HG03060 (cell line): ENCODE data around the gene NTF4.
A peak's percentile ranks its signal among the peaks of the same experiment; 100 is the strongest.
"Not testable (repeated sequence)": the region's sequence is repeated elsewhere in the genome, so short reads cannot be mapped to it uniquely, and the experiment has no call there.

ENCODE experiments used
- ATAC-seq: cut with Tn5 transposase; IDR thresholded peaks from one replicate; pipeline ENCODE4 v1.9.1; 2021; ENCODE audit warnings: low read depth, moderate number of reproducible peaks; ENCODE audit not compliant: unreplicated experiment

Gene NTF4

DNA sequence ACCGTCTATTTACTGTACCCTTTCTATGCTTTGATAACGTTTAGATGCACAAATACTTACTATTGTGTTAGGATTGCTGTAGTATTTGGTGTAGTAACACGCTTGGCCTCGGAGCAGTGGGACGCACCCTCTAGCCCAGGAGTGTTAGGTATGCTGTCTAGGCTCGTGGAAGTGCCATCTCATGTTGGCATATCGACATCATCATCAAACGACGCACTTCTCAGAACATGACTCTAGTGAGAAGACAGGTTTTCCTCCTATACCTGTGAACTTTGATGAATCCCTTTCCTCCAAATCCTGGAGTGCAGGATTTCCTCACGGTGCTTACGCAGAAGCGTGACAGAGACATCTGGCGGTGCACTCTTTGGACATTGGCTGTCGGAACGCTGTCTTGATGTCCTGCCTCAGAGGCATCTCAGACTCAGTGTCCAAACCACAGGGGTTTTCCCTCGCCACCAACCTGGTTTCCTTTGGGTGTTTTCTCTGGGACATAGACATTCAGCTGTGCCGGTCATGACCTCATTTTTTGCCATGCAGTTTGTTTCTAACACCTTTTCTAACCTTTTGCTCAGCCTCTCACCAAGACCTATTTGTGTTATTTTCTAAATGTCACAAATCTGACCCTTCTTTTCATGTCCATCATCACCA lies 26.9 kb upstream of the NTF4 start:
- ATAC-seq: no peak

DNA sequence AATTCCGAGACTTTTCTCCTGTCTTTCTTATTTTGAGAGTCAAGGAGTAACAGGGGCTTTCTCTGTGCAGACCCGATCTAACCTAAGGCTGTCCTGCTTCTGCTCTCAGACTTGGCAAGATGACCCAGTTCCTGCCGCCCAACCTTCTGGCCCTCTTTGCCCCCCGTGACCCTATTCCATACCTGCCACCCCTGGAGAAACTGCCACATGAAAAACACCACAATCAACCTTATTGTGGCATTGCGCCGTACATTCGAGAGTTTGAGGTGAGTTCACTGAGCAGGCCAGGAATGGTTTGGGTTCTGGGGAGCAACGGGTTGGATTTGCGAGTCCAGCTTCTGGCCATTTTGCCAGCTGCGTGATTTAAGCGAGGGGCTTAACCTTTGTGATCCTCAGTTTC lies 21.7 kb upstream of the NTF4 start:
- no peak for ATAC-seq

DNA sequence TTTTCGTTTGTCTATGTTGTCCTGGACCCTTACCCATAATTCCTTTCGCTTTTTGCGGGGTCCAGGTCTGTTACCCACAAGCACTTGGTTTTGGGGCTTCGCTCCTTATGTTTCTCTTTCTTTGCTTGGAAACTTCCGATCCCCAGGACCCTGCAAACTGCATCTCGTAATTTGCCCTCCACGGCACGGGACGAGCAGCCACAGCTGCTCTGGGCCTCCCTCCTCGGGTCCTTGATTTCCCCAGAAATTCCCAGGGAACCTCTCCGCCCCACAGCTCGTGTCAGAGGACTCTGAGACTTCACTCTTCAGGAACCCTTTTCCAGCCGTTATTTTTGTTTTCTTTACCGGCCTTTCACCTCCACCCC lies 21.2 kb upstream of the NTF4 start:
- no peak for ATAC-seq

DNA sequence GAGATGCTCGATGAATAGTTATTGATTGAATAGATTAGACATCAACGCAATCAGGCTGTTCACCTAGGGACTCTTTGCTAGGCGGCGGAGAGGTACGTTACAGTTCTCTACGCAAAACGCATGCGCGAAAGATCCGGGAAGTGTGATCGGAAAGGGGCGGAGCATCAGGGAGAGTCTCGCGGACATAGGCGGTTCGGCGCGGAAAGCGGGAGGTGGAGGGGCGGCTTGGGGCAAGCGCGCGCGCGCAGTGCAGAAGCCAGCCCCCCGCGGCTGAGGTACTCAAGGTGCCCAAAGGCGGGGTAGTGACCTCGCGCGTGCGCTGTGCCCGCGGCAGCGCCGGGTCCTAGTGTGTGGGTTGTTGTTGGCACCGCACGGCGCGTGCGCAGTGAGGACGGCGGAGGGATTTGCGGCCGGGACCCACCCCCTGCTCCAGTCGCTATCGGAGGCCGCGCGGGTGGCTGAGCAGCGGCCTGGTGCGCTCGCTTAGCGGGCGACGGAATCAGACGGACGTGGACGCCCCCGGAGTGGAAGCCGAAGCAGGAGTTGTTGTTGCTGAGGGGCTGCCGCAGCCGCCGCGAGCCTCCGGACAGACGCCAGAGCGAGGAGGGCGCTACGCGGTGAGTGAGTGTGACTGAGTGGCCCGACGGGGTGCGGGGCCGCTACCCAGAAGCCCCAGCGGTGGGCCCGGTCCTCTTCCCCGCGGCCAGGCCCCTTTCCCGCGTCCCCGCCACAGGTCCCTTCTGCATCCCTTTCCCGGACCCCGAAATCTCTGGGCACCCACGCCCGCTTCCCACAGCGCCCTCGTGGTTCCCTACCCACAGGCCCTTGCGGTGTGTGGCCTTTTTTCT lies 20.6 kb upstream of the NTF4 start, which contains the start of gene SNRNP70:
Gene SNRNP70, plus strand, starts transcription at position 432 of the 848 bp plus-strand sequence. CDS start 964 bp downstream, outside the sequence.
- peak; percentile 85 for ATAC-seq

DNA sequence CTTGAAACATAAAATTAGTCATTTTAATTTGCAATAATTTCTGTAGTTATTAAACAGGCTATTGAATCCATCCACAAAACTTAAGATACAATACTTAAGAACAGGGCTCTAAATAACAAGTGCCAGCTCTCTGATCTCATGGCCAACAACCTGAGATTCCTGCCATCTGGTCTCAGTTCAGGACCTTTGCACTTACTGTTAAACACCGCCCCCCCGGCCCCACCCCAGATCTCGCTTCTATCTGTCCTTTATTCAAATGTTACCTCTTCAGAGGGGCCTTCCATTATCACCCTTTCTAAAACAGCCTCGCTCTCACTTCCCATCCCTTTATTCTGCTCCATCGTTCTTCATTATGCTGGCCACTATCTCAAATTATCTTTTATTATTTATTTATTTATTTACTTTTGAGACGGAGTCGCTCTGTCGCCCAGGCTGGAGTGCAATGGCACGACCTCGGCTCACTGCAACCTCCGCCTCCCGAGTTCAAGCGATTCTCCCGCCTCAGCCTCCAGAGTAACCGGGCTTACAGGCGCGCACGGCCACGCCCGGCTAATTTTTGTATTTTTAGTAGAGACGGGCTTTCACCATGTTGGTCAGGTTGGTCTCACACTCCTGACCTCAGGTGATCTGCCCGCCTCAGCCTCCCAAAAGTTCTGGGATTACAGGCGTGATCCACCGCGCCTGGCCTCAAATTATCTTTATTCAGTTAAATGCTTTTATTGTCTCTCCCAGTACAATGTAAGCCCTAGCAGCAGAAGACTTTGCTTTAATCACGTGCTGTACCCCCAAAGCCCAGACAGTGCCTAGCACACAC lies 19.8 kb upstream of the NTF4 start:
- ATAC-seq: no peak

DNA sequence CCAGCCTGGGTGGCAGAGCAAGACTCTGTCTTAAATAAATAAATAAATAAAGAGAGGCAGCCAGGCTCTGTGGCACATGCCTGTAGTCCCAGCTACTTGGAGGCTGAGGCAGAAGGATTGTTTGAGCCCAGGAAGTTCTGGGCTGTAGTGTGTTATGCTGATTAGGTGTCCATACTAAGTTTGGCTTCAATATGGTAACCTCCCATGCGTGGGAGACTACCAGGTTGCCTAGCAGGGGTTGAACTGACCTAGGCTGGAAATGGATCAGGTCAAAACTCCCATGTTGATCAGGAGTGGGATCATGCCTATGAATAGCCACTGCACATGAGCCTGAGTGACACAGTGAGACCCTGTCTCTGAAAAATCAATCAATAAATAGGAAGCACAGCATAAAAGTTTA lies 16.7 kb upstream of the NTF4 start:
- ATAC-seq: no peak

DNA sequence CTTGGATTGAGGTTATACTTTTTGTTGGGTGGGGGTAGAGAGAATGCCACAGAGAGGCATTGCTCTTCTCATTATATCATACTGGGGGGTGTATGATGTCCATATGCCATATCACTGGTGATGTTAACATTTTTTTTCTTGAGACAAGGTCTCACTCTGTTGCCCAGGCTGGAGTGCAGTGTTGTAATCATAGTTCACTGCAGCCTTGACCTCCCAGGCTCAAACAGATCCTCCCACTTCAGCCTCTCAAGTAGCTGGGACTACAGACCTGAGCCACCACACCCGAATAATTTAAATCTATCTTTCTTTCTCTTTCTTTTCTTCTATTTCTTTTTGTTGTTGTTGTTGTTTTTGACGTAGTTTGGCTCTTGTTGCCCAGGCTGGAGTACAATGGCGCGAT lies 15.8 kb upstream of the NTF4 start:
- no peak for ATAC-seq

DNA sequence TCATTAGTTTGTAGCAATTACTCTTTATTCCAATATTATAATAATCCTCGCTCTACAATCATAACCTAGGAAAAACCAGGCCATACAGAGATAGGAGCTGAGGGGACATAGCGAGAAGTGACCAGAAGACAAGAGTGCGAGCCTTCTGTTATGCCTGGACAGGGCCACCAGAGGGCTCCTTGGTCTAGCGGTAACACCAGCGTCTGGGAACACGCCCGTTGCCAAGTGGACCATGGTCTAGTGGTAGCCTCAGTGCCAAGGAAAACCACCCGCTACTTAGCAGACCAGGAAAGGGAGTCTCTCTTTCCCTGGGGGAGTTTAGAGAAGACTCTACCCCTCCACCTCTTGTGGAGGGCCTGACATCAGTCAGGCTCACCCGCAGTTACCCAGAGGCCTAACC lies 10.3 kb upstream of the NTF4 start:
- ATAC-seq: not testable (repeated sequence)

DNA sequence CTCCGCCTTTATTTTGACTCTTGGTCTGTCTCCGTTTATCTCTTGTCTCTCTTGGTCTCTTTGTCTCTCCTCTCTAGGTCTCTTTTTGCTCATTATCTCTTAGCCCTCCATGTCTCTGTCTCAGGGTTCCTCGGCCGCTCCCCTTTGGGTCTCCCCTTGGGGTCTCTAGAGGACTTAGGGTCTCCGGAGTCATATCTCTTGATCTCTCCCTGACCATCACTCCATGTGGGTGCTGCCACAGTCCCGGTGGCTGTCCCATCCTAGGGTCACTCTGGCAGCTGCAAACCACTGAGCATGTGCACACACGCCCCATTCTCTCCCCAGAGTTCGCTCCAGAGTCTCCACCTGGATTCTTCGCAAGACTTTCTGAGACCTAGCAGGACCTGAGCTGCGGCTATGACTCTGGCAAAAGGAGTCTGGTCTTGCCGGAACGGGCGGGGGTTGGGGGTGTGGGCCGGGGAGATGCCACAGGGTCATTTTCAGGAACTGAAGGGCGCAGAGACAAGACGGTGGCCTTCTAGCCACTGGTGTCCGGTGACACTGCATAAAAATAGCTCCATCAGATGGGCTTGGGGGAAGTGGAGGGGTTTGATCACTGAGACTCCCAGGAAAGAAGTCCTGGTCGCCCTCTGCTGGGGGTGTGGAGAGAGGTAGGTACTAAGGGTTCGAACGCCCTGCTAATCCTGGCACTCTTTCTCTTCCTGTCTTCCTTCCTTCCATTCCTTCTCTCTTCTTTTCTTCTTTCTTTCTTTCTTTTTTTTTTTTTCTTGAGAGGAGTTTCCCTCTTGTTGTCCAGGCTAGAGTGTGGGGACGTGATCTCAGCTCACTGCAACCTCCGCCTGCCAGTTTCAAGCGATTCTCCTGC lies 9.1 kb upstream of the NTF4 start:
- ATAC-seq: no peak

DNA sequence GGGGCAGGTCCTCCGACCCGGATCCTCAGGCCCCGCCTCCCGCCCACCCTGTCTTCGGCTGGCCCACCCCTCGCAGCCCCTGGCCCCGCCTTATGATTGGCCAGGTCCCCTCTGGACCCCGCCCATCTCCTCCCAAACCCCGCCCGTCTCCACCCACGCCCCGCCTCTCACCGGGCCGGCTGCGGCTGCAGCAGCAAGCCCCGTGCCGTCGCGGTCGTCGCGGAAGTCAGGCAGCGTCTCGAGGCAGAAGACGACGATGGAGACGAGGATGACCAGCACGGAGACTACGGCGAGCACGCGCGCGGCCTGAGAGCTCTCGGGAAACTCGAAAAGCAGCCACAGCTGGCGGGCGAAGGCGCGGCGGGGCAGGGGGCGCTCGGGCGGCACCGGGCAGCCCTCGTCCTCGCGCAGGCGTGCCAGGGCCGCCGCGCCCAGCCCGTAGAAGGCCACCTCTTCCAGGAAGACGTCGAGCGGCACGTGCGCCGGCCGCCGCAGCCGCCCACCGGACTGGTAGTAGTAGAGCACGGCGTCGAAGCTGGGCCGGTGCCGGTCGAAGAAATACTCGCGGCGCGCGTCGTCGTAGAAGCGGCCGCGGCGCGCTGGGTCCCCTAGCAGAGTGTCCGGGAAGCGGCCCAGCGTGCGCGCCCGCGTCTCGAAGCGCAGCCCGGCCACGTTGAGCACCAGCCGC lies 7.4 kb upstream of the NTF4 start:
- ATAC-seq: no peak

DNA sequence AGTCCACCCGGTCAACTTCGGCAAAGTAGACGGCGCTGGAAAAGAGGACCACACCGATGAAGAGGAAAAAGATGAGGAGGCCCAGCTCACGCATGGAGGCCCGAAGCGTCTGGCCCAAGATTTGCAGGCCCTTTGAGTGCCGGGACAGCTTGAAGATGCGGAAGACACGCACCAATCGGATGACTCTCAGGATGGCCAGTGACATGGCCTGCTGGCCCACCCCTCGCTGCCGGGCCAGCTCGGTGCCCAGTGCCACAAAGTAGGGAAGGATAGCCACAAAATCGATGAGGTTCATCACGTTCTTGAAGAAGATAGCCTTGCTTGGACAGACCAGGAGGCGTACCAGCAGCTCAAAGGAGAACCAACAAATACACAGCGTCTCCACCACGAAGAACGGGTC lies 5.8 kb upstream of the NTF4 start:
- no peak for ATAC-seq

DNA sequence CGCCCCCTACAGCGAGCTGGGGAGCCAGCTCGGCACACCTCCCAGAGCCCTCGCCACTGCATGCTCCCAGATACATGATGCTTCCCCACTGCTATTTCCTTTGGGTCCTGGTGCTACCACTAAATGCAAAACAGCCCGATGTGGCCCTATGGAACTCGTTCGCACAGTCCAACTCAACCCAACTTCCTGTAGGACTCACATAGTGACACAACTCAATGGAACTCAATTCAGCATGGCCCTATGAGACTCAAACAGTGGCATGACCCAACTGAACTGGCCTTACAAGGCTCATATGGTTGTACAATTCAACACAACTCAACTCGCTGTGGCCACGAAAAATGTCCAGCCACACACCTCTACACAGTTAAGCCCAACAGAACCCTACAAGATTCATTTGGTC lies 4.4 kb upstream of the NTF4 start:
- ATAC-seq: no peak

DNA sequence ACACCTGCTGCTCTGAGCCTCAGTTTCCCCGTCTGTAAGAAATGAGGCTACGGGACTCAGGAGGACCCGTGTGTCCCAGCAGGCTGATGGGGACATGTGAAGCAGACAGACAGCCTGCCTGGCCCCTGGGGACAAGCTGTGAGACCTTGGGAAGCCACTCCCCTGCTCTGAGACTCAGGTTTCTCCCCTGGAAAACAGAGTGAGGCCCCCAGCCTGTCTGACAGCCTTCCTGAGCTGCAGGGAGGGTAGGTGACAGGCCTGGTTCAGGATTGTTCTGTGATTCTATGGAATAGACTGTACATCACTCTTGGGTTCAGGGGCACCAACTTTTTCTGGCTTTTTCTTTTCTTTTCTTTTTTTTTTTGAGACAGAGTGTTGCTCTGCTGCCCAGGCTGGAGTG lies 2.9 kb upstream of the NTF4 start:
- ATAC-seq: no peak

DNA sequence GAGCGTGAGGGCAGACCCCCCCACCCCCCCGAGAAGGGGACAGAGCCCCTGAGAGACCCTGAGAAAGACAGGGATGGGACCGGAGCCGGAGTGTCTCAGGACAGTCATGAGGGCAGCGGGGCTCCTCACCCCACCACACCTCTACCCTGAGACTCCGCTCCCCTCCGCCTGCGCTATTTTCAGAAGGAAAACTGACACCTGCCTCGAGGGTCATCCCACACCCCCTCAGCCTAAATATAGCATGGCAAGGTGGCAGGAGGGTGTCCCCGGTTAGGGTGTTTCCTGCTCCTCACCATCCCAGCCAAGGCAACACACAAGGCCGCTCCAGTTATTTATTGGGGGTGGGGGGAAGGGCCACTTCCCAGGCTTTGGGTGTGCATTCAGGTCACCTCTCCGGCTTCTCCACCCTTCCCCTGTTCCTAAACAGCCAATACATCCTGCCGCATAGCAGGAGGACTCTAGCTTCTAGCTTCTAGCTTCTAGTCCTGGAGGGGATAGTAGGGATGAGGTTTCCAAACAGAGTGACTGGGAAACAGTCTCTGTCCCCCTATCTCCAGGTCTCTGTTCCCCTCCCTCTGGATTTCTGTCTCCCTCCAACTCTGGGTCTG lies 1.4 kb upstream of the NTF4 start:
- no peak for ATAC-seq

DNA sequence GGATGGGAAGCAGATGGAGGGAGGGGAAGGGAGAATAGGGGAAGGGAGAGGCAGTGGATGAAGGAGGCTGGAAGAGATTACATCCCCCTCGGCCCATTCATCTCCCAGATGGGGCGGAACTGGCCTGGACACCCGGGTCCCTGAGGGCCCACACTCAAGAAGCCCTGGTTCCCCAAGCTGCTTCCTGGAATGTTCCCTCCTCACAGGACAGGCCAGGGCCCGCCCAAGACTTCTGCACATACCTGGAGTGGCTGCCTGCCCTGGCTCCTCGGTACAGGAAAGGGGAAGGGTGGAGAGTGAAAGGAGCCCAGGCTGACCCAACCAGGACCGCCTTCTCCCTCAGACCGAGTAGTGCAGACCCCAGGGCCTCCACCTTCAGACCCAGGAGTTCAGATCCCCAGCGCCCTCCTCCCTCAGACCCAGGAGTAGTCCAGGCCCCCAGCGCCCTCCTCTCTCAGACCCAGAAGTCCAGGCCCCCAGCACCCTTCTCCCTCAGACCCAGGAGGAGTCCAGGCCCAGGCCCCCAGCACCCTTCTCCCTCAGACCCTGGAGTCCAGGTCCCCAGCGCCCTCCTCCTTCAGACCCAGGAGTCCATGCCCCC lies 489 bp downstream of the NTF4 start:
- ATAC-seq: no peak

DNA sequence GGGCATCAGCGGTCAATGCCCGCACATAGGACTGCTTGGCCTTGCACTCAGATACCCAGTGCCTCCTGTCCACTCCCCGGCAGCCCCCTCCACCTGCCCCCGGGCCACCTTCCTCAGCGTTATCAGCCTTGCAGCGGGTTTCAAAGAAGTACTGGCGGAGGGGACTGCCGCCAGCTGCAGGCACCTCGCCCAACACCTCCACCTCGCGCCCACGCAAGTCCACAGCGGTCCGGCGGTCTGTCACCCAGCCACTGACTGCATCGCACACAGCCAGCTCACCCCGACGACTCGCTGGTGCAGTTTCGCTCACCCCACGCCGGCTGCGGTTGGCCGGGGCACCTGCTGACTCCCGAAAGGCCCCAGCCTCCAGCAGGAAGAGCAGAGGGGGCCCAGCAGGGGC lies 3.2 kb downstream of the NTF4 start:
- ATAC-seq: no peak

DNA sequence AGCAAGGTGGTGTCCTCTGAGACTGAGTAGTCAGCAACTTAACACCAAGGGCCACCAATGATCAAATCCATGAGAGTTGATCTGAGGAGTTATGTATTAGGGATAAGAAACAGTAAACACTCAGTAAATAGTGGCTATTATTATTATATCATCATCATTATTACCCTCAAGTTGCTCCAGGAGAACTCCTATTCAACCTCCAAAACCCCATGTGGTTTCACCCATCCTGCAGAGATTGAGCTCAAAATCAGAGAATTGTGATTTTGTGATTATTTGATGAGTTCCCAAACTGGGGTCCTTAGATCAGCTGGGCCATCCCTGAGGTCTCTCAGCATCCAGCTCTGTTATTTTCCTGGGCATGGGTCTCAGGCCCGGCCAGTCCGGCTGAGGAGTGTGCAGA lies 3.6 kb downstream of the NTF4 start:
- ATAC-seq: no peak

DNA sequence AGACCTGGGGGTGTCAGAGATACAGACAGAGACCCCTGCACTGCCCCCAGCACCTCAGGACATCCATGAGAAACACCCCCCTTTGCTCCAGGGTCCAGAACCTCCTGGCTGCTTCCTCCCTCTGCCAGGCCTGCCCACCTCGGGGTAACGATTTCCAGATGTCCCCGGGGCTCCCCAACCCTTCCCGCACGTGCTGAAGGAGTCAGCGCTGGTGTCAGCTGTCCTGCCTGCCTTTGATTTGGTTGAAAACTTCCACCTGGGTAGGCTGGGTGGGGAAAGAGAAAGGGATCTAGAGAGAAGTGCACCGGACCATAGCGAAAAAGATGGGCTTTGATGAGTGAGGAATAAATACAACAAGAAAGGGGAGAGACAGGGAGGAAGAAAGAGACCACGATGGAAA lies 5.6 kb downstream of the NTF4 start:
- no peak for ATAC-seq

DNA sequence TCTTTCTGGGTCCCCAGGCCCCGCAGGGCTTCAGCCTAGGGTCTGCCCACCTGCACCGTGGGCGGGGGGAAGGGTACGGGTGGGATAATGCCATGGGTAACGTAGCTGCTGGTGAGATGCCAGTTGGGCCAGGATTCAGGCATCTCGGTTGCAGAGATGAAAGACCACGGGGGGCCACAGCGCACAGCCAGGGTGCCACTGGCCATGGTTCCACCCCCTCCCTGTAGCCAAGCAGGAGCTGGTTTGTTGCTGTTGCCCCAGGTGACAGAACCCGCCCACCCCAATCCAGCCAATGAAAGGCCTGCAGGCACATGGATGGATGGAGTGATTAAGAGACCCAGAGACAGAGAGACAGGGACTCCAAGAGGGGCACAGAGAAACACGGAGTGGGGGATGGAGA lies 6.1 kb downstream of the NTF4 start:
- ATAC-seq: no peak
